ENCODE results near the gene STARD3. TPM values are rescaled to one million over a fixed set of nuclear protein-coding genes. Genes with fewer than 3 reads are reported as not detected.

STARD3 gene
- total RNA-seq (2021) (64.9 to 75.3 TPM (median 65.4 TPM) in 3 replicates), Bru-seq, nascent RNA (percentile 63 among the genes with signal in this experiment)
- long read RNA-seq, experiment 1, transcript STARD3-201 (15 exons, 2,132 nt): major isoform, 193 of 283 reads
- long read RNA-seq, experiment 1, partial matches to known transcripts: 16 of 283 reads
- long read RNA-seq, experiment 1, other reads (novel, unspliced or antisense): 71 of 283 reads
- long read RNA-seq, experiment 2, transcript STARD3-201 (15 exons, 2,132 nt): major isoform, 30 of 68 reads
- long read RNA-seq, experiment 2, partial matches to known transcripts: 20 of 68 reads
- long read RNA-seq, experiment 2, other reads (novel, unspliced or antisense): 17 of 68 reads
- long read RNA-seq, experiment 3, transcript STARD3-201 (15 exons, 2,132 nt): major isoform, 65 of 95 reads
- long read RNA-seq, experiment 3, transcript STARD3-202 (14 exons, 1,949 nt): minor isoform, 5 of 95 reads
- long read RNA-seq, experiment 3, partial matches to known transcripts: 8 of 95 reads
- long read RNA-seq, experiment 3, other reads (novel, unspliced or antisense): 15 of 95 reads

DNA sequence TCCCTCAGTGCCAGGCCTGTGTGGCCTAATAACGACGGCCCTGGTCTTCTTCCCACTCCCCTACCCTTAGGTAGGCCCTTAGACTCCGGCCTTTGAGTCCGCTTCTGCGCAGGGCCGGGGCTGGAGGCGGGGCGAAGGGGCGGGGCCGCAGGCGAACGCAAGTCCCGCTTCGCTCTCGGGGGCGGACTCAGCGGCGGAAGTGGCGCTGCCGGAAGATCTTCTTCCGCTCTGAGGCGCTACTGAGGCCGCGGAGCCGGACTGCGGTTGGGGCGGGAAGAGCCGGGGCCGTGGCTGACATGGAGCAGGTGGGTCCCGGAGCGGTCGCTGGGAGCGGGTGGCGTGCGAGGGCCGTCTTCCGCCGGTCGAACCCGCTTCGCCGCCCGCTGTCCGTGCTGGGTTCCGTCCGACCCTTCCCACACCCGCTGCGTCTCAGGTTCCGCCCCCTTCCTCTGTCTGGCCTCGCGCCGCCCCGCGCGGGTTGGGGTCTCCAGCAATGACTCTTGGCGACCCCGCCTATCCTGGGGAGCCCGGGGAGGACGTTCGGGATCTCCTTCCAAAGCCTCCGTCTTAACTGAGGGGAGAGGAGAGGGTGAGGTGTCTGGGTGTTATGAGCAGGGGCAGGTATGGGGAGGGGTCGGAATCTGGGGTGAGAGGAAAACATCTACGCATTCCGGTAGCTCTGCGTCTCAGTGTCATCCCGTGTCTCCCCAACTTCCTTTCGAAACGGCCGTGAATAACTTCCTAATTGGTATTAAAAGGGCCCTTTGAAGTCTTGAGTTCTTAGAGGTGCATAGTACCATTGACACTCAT, at the start of gene STARD3:
TSS of gene STARD3 (plus strand) at position 218 of the 810 bp plus-strand sequence. CDS start 16,388 bp downstream, outside the sequence.
- peak; percentile 72 for ATAC-seq
- H3K27ac Mint-ChIP-seq: peak within 1 kb of the TSS; percentile 64
- H3K36me3 Mint-ChIP-seq: no peaks in the 10 kb centered on the region
- POLR2A ChIA-PET: no interaction called here
- DNase-seq (ENCODE audit: low spot score): peak; percentile 94
- no peaks in the 10 kb centered on the region for H3K27me3 Mint-ChIP-seq (ENCODE audit: low read depth)
- CTCF ChIA-PET: interaction anchor here (0.6 to 23.6 kb wide), 12 partner anchors 9 to 92 kb away, joined by 3 to 851 read pairs (median 3); partner anchors contain the start of genes PNMT and PPP1R1B
- peak within 1 kb of the TSS; percentile 76 for H3K4me3 Mint-ChIP-seq
- H3K9me3 Mint-ChIP-seq: no peaks in the 10 kb centered on the region
- peaks cover 70% of the 10 kb centered on the region for H3K4me1 Mint-ChIP-seq
- TF ChIP-seq, protein P1, sequence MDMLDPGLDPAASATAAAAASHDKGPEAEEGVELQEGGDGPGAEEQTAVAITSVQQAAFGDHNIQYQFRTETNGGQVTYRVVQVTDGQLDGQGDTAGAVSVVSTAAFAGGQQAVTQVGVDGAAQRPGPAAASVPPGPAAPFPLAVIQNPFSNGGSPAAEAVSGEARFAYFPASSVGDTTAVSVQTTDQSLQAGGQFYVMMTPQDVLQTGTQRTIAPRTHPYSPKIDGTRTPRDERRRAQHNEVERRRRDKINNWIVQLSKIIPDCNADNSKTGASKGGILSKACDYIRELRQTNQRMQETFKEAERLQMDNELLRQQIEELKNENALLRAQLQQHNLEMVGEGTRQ (CRISPR knock-in tag; IDR thresholded peaks at IDR 0.05): 0 out of 2 replicates have a peak, but pooled peaks have one; percentile 29
- TF ChIP-seq ZNF232 (CRISPR knock-in tag; IDR thresholded peaks at IDR 0.05) (no peak), NR1H2 (CRISPR knock-in tag; IDR thresholded peaks at IDR 0.05) (no peak), E2F4 (CRISPR knock-in tag; IDR thresholded peaks at IDR 0.05; ENCODE audit: borderline replicate concordance, low read depth) (no peak), EMX1 (CRISPR knock-in tag; IDR thresholded peaks at IDR 0.05) (no peak), NR2C2 (CRISPR knock-in tag; IDR thresholded peaks at IDR 0.05) (0 out of 2 replicates have a peak, but pooled peaks have one; percentile 16), GABPB1 (CRISPR knock-in tag; IDR thresholded peaks at IDR 0.05) (no peak; the same call in 1 of the 2 replicates), ZBTB43 (CRISPR knock-in tag; IDR thresholded peaks at IDR 0.05) (no peak), ETV6 (CRISPR knock-in tag; IDR thresholded peaks at IDR 0.05) (peak; percentile 86), HMGA2 (CRISPR knock-in tag; IDR thresholded peaks at IDR 0.05) (no peak), ZNF219 (CRISPR knock-in tag; IDR thresholded peaks at IDR 0.05; ENCODE audit: borderline replicate concordance) (no peak), CBFB (CRISPR knock-in tag; IDR thresholded peaks at IDR 0.05; ENCODE audit: low read depth) (0 out of 2 replicates have a peak, but pooled peaks have one; percentile 93), ZNF138 (CRISPR knock-in tag; conservative IDR thresholded peaks at IDR 0.05) (no peak), SP1 (CRISPR knock-in tag; conservative IDR thresholded peaks at IDR 0.05) (peak; percentile 66; the same call in 1 of the 2 replicates), TEAD4 (CRISPR knock-in tag; IDR thresholded peaks at IDR 0.05) (no peak), NFATC4 (CRISPR knock-in tag; IDR thresholded peaks at IDR 0.05) (no peak), FOXK1 (CRISPR knock-in tag; IDR thresholded peaks at IDR 0.05) (peak; percentile 69), GTF2I (CRISPR knock-in tag; conservative IDR thresholded peaks at IDR 0.05) (no peak), HMGXB4 (CRISPR knock-in tag; IDR thresholded peaks at IDR 0.05) (peak; percentile 68; the same call in 1 of the 2 replicates), CDX4 (CRISPR knock-in tag; IDR thresholded peaks at IDR 0.05; ENCODE audit: borderline replicate concordance) (no peak), CTCF (IDR thresholded peaks at IDR 0.05) (no peak), NFYB (CRISPR knock-in tag; conservative IDR thresholded peaks at IDR 0.05; ENCODE audit: low read depth) (peak; percentile 22; the same call in 1 of the 2 replicates), SMAD3 (CRISPR knock-in tag; IDR thresholded peaks at IDR 0.05; ENCODE audit: borderline replicate concordance) (no peak)
- TF ChIP-seq, protein P2, sequence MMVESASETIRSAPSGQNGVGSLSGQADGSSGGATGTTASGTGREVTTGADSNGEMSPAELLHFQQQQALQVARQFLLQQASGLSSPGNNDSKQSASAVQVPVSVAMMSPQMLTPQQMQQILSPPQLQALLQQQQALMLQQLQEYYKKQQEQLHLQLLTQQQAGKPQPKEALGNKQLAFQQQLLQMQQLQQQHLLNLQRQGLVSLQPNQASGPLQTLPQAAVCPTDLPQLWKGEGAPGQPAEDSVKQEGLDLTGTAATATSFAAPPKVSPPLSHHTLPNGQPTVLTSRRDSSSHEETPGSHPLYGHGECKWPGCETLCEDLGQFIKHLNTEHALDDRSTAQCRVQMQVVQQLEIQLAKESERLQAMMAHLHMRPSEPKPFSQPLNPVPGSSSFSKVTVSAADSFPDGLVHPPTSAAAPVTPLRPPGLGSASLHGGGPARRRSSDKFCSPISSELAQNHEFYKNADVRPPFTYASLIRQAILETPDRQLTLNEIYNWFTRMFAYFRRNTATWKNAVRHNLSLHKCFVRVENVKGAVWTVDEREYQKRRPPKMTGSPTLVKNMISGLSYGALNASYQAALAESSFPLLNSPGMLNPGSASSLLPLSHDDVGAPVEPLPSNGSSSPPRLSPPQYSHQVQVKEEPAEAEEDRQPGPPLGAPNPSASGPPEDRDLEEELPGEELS (CRISPR knock-in tag; IDR thresholded peaks at IDR 0.05): peak; percentile 77; the same call in 1 of the 2 replicates
- TF ChIP-seq, protein P3, sequence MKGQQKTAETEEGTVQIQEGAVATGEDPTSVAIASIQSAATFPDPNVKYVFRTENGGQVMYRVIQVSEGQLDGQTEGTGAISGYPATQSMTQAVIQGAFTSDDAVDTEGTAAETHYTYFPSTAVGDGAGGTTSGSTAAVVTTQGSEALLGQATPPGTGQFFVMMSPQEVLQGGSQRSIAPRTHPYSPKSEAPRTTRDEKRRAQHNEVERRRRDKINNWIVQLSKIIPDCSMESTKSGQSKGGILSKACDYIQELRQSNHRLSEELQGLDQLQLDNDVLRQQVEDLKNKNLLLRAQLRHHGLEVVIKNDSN (CRISPR knock-in tag; IDR thresholded peaks at IDR 0.05): no peak
